ENCODE measurements around the gene LTBP1.

GRCh38 chr2:33347856-33348255 is 401.1 kb downstream of the LTBP1 start:
- TF ChIP-seq POLR2AphosphoS5 (IDR thresholded peaks at IDR 0.05; ENCODE audit: low read depth, low read length), result no peak
- no peak for TF ChIP-seq POLR2A (IDR thresholded peaks at IDR 0.05; ENCODE audit: low read depth, low read length)
- no peak for TF ChIP-seq TAF1 (IDR thresholded peaks at IDR 0.05; ENCODE audit: borderline replicate concordance, low read depth, low read length)

Measured in GM12892 (cell line).